HL-60/S4 treated with phorbol 12-myristate 13-acetate at 8.2 ng/mL for 4 days and 3 days (cell line): ENCODE measurements around the gene COL18A1.

ENCODE experiments used
- in situ Hi-C: fragments of 300-500 bp; cut with MboI; formaldehyde crosslinking; loops from 2 replicates; pipeline ENCODE4 v1.15.0; 2022; ENCODE audit warnings: low sequenced_read_pairs

Gene COL18A1

GRCh38 chr21:45539046-45539795 lies 134.3 kb downstream of the COL18A1 start:
- in situ Hi-C loops = no loop called here

DNA sequence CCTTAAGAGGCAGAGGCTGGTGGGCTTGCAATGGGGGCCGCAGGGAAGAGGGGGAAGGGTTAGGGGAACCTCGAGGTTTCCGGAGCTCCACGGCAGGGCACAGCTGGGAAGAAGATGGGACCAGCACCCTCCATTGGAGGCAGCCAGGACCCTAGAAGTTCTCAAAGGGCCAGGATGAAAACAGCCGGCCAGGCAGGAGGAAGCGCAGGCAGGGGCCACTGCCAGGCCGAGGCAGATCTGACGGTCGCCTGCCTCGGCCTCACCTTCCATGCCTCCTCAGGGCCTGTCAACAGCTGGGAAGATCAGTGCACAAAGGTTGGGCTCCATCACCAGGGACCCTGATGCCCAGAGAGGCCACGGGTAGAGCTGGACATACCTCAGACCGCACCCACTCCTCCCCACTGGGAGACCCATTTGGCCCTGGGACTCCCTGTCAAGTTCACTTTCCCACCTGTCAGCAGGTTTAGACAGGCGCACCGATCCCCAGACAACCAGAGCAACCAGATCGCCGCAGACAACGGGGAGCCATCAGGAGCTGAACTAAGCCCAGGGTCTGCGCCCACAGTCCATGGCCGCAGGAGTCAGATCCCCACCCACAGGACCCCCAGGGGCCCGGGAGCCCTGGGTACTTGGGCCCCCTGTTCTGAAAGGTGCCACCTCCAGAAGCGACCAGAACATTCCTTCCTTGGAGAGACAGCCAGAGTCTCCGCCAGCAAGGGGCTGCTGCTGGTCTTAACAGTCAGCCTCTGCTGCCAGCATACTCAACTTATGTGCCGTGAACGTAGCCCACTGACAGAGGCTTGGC lies 135.0 kb downstream of the COL18A1 start:
- in situ Hi-C loops = no loop called here

- in situ Hi-C loops = no loop called here
Observed at GRCh38 chr21:45540601-45540970, 135.6 kb downstream of the COL18A1 start.

- in situ Hi-C loops = no loop called here
Observed at GRCh38 chr21:45541221-45542039, 136.5 kb downstream of the COL18A1 start.

DNA sequence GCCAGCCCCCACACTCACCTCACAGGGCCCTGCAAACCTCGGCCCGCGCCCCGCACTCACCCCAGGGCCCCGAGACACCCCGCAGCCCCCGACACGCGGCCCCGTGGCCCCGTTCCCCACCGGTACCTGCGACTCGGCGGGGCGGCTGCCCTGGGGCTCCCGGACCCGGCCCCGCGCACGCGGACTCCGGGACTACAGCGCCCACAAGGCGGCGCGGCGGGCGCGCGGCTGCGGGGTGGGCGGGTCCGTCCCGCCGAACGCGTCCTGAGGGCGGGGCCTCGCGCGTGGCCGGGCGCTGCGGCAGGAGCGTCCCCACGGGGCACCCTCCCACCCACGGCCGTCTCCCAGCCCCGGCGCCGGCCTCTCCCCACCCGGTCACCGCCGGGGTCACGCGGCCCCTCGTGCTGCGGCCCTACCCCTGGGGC lies 137.3 kb downstream of the COL18A1 start, which contains the start of gene SLC19A1:
Gene SLC19A1, minus strand, starts transcription at position 199 of the 425 bp plus-strand sequence. CDS start 4,481 bp downstream, outside the sequence.
- in situ Hi-C loops = no loop called here

DNA sequence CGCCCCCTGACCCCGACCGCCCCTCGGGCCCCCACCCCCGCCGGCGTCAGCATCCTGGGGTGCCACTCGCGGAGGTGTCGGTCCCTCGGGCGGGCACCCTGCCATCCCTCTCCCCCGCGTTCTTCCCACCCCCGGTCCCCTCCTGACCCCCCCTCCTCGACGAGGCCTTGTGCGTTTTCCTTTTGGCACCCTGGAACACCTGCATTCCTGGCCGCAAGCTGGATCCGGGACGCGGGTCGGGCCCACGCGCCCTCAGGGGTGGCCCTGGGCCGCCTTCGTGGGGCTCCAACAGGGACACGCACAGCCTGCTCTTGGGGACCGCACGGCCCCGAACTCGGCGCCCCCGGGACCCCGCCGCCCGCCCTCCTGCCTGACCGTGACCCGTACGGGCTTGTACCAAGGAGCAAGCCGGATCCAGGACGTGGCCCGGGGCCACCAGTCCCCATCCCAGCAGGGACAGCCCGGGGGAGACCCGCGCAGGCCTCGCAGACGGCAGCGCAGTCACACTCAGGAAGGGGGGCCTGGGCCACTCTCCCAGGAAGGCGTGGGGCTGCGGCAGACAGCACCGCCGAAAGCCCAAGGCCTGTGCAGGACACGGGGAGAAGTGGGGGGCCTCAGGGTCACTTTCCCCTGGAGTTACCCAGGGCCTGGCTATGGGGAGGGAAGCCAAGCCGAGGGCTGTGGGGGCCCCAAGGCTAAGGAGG lies 137.9 kb downstream of the COL18A1 start:
- in situ Hi-C loops = no loop called here

DNA sequence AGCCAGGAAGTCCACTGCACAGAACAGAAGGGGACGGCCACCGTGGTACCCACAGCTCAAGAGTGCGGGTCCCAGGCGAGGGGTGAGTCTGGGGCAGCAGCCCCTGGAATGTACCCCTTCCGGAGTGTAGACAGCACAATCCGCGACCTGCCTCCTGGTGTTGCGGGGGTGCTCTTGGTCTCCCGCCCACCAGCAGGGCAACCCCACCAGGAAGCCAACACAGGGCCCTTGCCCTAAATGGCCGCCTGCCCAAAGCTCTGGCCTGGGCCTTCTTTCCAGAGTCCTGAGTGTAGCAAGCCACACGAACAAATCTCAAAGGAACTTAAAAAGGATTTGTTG lies 138.4 kb downstream of the COL18A1 start:
- in situ Hi-C loops = no loop called here

- in situ Hi-C loops = no loop called here
Observed at GRCh38 chr21:45543710-45544448, 138.9 kb downstream of the COL18A1 start.

DNA sequence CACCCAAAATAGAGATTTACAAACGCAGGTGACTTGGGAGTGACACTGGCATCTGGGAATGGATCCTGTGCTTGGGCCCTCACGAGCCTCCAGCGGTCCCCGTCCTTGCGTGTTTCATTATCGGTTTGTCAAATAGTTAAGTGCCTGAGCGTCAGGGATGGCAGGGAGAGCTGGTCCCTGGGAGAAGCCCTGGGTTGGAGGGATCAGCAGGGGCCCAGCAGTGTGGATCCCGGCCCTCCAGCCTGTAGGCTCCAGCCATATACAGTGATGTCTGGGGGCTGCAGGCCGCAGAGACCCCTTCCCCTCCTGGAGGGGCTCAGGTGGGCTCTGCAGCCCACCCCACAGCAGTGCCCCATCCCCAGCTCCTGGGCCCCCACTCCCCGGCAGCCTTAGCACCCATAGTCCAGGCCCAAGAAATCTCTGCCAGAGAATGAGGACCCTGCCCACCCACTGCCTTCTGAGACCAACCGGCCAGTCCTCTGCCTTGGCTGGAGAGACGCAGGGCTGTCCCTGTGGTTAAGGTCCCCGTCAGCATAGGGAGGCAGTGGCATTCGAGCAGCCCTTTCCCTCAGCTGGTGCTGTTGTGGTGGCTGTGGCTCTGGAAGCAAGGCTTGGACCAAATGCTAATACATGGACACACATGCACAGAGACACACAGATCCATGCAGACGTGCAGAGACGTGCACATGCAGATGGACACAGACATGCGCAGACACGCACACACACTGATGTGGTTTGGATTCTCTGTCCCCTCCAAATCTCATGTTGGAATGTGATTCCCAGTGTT lies 139.7 kb downstream of the COL18A1 start:
- in situ Hi-C loops = no loop called here

- in situ Hi-C loops = no loop called here
Observed at GRCh38 chr21:45545236-45545570, 140.2 kb downstream of the COL18A1 start.

GRCh38 chr21:45545691-45546531 lies 140.9 kb downstream of the COL18A1 start:
- in situ Hi-C loops = no loop called here

- in situ Hi-C loops = no loop called here
Observed at GRCh38 chr21:45546636-45547544, 141.9 kb downstream of the COL18A1 start.

DNA sequence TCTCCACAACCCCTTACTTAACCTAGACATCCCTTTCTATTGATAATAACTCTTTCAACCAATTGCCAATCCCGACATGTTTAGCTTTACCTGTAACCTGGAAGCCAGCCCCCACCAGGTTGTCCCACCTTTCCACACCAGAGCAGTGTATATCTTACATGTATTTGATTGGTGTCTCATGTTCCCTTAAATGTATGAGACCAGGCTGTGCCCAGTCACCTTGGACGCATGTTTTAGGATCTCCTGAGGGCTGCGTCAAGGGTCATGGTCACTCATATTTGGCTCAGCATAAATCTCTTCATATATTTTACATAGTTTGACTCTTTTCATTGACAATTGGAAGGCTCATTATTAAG lies 142.6 kb downstream of the COL18A1 start:
- in situ Hi-C loops = no loop called here

DNA sequence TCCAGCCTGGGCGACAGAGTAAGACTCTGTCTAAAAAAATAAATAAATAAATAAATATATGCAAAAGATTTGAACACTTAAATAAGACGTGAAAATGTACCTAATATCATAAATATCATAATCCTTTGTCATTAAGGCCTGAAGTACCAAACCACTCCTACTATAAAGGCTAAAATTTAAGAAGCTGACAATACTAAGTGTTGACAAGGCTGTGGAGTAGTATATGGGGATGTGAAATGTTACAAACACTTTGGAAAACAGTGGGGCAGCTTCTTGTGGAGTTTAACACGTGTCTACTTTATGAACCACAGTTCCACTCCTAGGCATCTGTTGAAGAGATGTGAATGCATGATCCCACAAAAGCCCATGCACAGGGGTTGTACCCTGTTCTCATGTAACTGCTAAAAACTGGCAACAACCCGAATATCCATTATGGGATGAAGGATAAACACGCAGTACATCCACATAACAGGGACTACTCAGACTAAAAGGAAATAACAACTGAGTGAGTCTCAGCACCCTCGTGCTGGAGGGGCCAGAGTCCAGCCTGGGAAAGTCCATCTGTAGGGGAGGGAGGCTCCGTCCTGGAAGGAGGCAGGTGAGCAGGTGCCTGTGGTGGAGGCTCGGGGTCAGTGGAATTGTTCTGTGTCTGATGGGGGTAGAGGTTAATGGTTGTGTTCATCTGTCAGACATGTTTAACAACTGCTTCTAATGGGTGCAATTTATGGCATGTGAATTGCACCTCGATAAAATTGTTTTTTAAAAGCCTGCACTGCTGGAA lies 143.9 kb downstream of the COL18A1 start:
- in situ Hi-C loops = no loop called here

DNA sequence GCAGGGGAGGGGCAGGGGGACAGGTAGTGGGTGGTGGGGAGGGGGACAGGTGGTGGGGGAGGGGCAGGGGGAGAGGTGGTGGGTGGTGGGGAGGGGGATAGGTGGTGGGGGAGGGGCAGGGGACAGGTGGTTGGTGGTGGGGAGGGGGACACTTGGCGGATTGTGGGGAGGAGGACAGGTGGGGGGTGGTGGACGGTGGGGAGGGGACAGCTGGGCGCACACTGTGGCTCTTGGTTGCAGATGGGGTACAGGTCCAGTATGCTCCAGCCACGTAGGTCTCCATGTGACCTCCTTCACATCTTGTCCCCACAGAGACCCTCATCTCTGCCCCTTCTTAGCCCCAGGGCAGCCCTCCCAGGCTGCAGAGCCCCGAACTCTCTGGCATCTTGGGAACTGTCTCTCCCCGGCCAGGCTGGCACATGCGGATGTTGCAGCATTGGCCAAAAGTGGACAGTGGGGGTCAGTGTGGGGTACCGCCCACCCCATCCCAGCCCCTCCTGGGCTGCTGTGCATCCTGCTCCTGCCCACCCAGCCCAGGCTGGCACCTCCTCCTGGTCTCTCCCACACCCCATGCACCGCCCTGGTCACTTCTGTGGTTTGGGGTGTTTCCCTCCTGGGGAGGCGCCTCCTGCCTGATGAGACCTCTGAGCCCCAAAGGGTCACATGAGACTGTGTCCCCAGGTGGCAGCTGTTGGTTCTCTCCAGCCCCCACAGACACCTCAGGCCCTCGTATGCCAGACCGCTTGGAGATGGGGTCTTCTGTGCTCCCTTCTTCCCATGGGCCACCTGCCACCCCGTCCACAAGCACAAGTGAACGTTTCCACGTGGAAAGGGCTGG lies 144.9 kb downstream of the COL18A1 start:
- in situ Hi-C loops = loop anchor here (25.0 kb wide), 1 partner anchor 262 kb away; no protein-coding TSS in a partner anchor
